ENCODE data around the gene SH3BP2. TPM values are rescaled to one million over a fixed set of nuclear protein-coding genes. Genes with fewer than 3 reads are reported as not detected.

The SH3BP2 gene
- total RNA-seq, 1 experiment from 2014 or later: 52.8 TPM

- TF ChIP-seq CEBPB (IDR thresholded peaks at IDR 0.05; ENCODE audit: low read depth) (no peak), ELF1 (IDR thresholded peaks at IDR 0.05; ENCODE audit: borderline replicate concordance, low read depth) (no peak), ATF3 (IDR thresholded peaks at IDR 0.05) (no peak), ZNF274 (IDR thresholded peaks at IDR 0.05; ENCODE audit: low read depth, low read length) (no peak)
These were observed 7.3 kb upstream of the SH3BP2 start (continued) for GRCh38 chr4:2785613-2786012.

GRCh38 chr4:2786152-2786671, 6.7 kb upstream of the SH3BP2 start:
- POLR2A ChIA-PET: interaction anchor here (0.7 kb wide), 1 partner anchor 44 kb away, joined by 3 read pairs; no protein-coding TSS in a partner anchor
- BruUV-seq (replicated peaks): no TSS peak
- H3K4me3 ChIP-seq (replicated peaks in 1 of 2; ENCODE audit: low read depth in 1 of 2, low read length in 2 of 2): no peak overlapping the region
- no peaks in the 10 kb centered on the region for H3K79me2 ChIP-seq (ENCODE audit: insufficient read depth, low read length)
- CTCF ChIA-PET: interaction anchor here (0.8 kb wide), 1 partner anchor 22 kb away, joined by 3 read pairs; no protein-coding TSS in a partner anchor
- H3K36me3 ChIP-seq (ENCODE audit: control insufficient read depth in 1 of 2, insufficient read depth in 2 of 2, low read length in 2 of 2): no peaks in the 10 kb centered on the region
- peaks cover 0 to 6% of the 10 kb centered on the region in 2 experiments; a peak in 1 of 4 replicates for H3K4me1 ChIP-seq (ENCODE audit: control insufficient read depth in 1 of 2, insufficient read depth in 2 of 2, low read length in 2 of 2)
- no peak overlapping the region for H3K9ac ChIP-seq (ENCODE audit: low read length)
- H3K4me2 ChIP-seq (ENCODE audit: low read length): no peak overlapping the region
- no peaks in the 10 kb centered on the region for H3K9me3 ChIP-seq (ENCODE audit: control insufficient read depth in 1 of 2, insufficient read depth in 1 of 2, low read depth in 1 of 2, low read length in 2 of 2)
- H4K20me1 ChIP-seq (ENCODE audit: insufficient read depth): no peaks in the 10 kb centered on the region
- ATAC-seq: no peak
- intact Hi-C loops (cut with micrococcal nuclease): no loop called here
- no peak for TF ChIP-seq JUND (IDR thresholded peaks at IDR 0.05)
- TF ChIP-seq YY1 (IDR thresholded peaks at IDR 0.05; ENCODE audit: extremely low read depth, insufficient replicate concordance, low read depth, low read length): no peak
- TF ChIP-seq EZH2phosphoT487 (IDR thresholded peaks at IDR 0.05; ENCODE audit: borderline replicate concordance): no peak
- TF ChIP-seq SP1 (IDR thresholded peaks at IDR 0.05; ENCODE audit: low read depth): no peak
- TF ChIP-seq EZH2 (IDR thresholded peaks at IDR 0.05): no peak
- TF ChIP-seq ATF3 (IDR thresholded peaks at IDR 0.05): no peak
- no peak for TF ChIP-seq ELF1 (IDR thresholded peaks at IDR 0.05; ENCODE audit: borderline replicate concordance, low read depth)
- TF ChIP-seq ZFX (IDR thresholded peaks at IDR 0.05): no peak
- TF ChIP-seq RAD21 (IDR thresholded peaks at IDR 0.05; ENCODE audit: low read depth): no peak
- no peak for TF ChIP-seq ZNF274 (IDR thresholded peaks at IDR 0.05; ENCODE audit: low read depth, low read length)
- no peak for TF ChIP-seq MAX (IDR thresholded peaks at IDR 0.05)
- TF ChIP-seq CEBPB (IDR thresholded peaks at IDR 0.05; ENCODE audit: low read depth): no peak
- no peak for TF ChIP-seq EGR1 (IDR thresholded peaks at IDR 0.05; ENCODE audit: low read depth)
- no peak for TF ChIP-seq FOSL1 (IDR thresholded peaks at IDR 0.05; ENCODE audit: low read depth)
- no peak for TF ChIP-seq ZBTB33 (IDR thresholded peaks at IDR 0.05; ENCODE audit: extremely low read depth, insufficient replicate concordance, low read length)
- no peak for TF ChIP-seq CBX3 (IDR thresholded peaks at IDR 0.05; ENCODE audit: low read depth)
- no peak for TF ChIP-seq TCF7L2 (IDR thresholded peaks at IDR 0.05; ENCODE audit: borderline replicate concordance, extremely low read depth, insufficient read depth, insufficient read length)
- TF ChIP-seq SIN3A (IDR thresholded peaks at IDR 0.05; ENCODE audit: low read depth): no peak
- no peak for TF ChIP-seq REST (IDR thresholded peaks at IDR 0.05; ENCODE audit: low read depth)
- TF ChIP-seq POLR2AphosphoS5 (IDR thresholded peaks at IDR 0.05; ENCODE audit: low read depth, low read length): no peak
- no peak for DNase-seq (ENCODE audit: low read depth, low spot score)
- no peaks in the 10 kb centered on the region for H3K27me3 ChIP-seq (ENCODE audit: insufficient read depth, low read length)
- H3K27ac ChIP-seq (ENCODE audit: low read depth, low read length): no peak overlapping the region
- no peak overlapping the region for H2AFZ ChIP-seq (ENCODE audit: low read depth, low read length, poor library complexity, severe bottlenecking)
- no peaks in the 10 kb centered on the region for H3K9me2 ChIP-seq (ENCODE audit: insufficient read depth)
- RAD21 ChIA-PET (ENCODE audit: low non-redundant PET in 1 of 2, low total read pairs in 2 of 2, uncharacterized antibody in 2 of 2, unreplicated experiment in 2 of 2): no interaction called here
